AG20443 (cell line): Measurements from ENCODE around the gene CDC14A.
"Not testable (repeated sequence)": the region's sequence is repeated elsewhere in the genome, so short reads cannot be mapped to it uniquely, and the experiment has no call there.

Source experiments
- DNase-seq: peaks from one replicate; pipeline ENCODE4 v3.0.0; 2012; ENCODE audit warnings: low spot score, mixed read lengths

CDC14A gene

DNA sequence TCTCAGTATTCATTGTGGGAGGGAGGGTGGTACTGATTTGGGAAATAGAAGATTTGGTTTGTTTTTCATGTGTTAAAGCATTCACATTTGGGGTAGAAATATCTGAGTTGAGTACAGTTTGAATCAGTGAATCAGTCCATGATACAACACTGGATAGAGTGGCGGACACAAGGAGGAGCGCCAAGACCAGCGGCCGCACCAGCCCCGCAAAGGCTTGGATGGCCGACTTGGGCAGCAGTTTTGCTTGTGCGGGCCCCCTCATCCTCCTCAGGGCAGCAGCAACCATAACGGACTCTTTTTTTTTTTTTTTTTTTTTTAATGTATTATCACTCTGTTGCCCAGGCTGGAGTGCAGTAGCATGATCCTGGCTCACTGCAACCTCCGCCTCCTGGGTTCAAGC lies 20.0 kb upstream of the CDC14A start:
- no peak for DNase-seq

DNA sequence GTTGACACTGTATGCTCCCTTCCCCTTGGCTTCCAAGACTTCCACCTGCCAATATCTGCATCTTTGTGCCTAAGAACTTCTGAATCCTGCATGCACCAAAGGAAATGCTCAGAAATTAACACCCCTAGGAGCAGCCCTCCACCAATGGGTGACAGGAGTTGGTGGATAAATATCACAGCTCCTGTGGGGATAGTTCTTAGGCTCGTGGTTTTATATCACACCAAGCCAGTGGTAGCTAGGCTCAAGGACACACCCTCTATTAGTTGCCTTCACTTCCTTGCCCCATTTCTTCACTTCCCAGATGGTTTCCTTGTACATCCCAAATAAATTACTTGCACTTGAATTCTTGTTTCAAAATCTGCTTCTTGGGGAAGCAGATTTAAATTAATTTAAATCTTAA lies 16.9 kb upstream of the CDC14A start:
- no peak for DNase-seq

DNA sequence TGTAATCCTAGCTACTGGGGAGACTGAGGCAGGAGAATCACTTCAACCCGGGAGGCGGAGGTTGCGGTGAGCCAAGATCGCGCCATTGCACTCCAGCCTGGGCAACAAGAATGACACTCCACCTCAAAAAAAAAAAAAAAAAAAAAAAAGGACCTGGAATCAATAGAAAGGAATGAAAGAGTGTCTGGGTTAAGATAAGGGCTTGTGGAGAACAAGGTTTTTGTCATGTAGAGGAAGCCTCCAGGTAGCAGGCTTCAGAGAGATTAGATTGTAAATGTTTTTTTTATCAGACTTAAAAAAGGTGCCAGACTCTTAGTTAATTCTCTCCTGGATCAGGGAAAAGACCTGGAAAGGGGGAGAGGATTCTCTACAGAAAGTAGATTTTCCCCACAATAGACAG lies 14.4 kb upstream of the CDC14A start:
- not testable (repeated sequence) for DNase-seq

DNA sequence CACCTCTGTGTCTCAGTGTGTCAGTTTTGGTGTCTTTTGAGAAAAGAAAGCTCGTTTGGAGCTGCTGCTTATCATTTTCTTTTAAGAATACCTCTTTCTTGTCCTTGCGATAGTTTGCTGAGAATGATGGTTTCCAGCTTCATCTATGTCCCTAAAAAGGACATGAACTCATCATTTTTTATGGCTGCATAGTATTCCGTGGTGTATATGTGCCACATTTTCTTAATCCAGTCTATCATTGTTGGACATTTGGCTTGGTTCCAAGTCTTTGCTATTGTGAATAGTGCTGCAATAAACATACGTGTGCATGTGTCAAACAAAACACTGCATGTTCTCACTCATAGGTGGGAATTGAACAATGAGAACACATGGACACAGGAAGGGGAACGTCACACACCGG lies 12.6 kb upstream of the CDC14A start:
- DNase-seq, result not testable (repeated sequence)

GRCh38 chr1:100340494-100340893 lies 11.8 kb upstream of the CDC14A start:
- DNase-seq, result no peak

GRCh38 chr1:100342348-100342747 lies 10.0 kb upstream of the CDC14A start:
- no peak for DNase-seq

DNA sequence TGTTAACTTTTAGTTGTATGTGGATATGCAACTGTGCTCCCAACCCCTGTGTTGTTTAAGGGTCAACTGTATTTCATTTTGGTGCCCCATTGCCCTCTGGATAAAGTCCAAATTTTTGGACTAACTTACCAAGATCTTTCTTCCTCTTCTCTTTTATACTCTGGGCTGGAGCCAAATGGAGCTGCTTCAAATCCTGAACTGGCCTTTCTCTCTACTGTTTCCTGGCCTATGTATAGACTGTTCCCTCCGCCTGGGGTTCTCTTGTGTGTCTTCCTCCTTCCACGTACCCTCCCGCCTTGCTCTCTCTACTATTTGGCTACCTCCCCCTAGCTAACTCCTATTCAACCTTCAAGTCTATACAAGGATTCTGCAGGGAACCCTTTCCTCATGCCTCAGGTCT lies 8.4 kb upstream of the CDC14A start:
- DNase-seq, result no peak

GRCh38 chr1:100344774-100345173 lies 7.5 kb upstream of the CDC14A start:
- no peak for DNase-seq

DNA sequence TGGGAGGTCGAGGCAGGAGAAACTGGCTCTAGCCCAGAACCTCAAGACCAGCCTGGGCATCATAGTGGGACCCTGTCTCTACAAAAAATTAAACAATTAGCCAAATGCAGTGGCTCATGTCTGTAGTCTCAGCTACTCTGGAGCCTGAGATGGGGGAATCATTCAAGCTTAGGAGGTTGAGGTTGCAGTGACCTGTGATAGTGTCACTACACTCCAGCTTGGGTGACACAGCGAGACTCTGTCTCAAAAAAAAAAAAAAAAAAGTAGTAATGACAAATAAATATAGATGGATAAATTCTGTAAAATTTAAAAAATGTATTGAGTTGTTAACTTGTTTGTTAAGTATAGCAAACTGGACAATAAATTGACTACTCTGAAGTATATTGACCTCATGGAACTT lies 5.9 kb upstream of the CDC14A start:
- no peak for DNase-seq

DNA sequence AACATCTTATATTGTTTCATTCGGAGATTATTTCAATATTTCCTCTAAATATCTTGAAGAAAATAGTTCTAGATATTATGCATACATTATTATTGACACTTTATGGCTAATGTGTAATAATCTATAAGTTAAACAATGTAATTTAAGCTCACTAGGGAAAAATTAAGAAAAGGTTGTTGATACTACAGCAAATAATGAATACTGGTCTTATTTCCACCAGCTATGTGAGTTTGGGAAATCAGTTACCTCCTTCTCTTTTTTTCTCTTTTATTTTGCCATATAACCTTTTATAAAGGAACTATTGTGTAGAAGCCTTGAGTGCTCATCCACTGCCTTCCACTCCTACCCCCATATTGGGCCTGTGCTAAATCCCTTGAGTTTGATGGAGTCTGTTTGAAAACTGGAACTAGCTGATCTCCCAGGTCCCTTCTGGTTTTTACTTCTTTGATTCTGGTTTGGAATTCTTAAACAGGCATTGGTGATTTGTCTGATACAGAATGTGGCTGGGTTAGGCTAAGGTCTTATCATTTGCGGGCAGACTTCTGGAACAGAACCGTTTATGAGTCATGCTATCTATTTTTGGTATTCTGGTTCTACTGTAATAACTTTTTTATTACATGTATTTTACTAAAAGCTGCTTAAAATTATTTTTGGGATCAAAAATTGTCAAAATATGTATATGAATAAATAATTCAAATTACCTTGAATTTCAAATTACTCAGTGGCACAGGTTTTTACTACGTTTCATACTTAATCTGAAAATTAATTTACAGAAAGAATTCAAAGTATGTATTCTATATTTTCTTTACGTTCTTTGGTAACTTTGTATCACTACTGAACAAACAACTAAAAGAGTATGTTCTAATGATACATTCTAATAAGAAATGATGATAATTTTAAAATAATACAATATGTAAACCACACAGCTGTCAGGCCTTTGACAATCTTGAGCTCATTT lies 5.0 kb upstream of the CDC14A start:
- DNase-seq, result no peak

- DNase-seq, result no peak
Observed at GRCh38 chr1:100348549-100349144, 3.7 kb upstream of the CDC14A start.

GRCh38 chr1:100349246-100349645 lies 3.1 kb upstream of the CDC14A start:
- DNase-seq, result no peak

GRCh38 chr1:100350787-100351094 lies 1.6 kb upstream of the CDC14A start:
- no peak for DNase-seq

DNA sequence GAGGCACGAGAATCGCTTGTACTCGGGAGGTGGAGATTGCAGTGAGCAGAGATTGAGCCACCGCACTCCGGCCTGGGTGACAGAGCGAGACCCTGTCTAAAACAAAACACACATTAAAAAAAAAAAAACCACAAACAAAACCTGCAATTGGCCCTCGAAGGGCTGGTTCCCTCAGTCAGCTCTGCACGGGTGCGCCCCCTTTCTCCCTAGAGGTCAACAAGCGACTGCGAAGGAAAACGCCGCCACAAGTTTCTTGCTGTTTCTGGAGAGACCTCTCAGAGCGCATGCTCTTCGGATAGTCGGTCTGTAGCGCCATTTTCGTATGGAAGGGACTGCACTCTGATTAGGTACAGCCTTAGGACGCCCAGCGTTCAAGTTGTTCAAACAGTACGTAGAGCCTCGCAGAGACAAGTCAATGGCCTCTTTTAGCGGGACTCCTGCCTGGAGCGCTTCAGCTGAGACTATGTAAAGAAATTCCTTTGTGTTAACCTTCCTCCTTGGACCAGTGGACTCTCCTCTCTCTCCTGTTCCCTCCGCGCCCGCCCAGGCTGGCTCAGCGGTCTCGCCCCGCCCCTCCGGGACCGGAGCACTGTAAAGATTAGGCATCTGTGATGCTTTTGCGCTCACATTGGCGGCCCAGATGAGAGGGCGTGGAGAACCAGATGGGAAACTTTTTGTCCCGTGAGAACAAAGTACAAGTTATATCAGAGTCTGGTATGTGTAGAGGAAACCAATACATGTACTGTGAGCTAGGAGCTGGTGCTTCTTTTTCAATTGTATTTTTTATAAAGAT lies 1.0 kb upstream of the CDC14A start:
- peak; percentile 89 for DNase-seq

DNA sequence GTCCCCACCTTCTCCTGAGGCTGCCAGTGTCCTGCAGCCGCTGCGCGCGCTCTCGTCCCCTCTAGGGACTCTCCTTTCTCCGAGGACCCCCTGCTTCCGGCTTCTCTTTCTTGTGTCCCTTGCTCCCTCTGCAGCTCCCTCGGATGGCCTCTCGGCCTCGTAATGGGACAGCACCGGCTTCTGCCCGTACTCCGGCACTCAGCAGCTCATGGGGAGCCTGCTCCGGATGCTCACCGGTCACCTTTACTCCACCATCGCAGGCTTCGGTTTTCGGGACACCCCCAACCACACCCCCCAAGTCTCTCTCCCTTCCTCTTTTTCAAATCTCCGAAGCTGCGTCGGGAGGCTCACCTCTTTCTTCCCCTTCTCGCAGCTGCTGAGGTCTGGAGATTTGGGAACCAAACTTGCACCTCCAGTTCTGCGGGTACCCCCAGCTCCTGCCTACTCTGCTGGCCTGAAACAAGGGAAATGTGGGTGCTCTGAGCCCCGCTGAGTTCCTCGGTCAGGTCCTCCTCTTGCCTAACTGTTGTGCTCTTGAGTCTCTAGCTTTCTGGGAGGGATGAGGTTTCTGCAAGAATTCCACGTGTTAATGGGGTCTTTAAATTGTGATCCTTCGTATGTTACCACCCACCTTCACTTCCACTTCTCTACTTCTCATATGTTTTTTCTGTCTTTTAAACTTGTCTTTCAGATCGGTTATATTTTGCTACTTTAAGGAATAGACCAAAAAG lies 930 bp downstream of the CDC14A start:
- DNase-seq, result peak; percentile 40

- DNase-seq, result peak; percentile 60
Observed at GRCh38 chr1:100353988-100354387, 1.7 kb downstream of the CDC14A start.

GRCh38 chr1:100354971-100355394 lies 2.7 kb downstream of the CDC14A start:
- no peak for DNase-seq

GRCh38 chr1:100358210-100358609 lies 5.9 kb downstream of the CDC14A start:
- DNase-seq, result no peak

- DNase-seq, result no peak
Observed at GRCh38 chr1:100359139-100359538, 6.8 kb downstream of the CDC14A start.

GRCh38 chr1:100360790-100361510 lies 8.6 kb downstream of the CDC14A start:
- peak; percentile 51 for DNase-seq

GRCh38 chr1:100361511-100362089 lies 9.3 kb downstream of the CDC14A start:
- DNase-seq, result no peak
